Astrocyte (in vitro differentiated cells and primary cell): ENCODE measurements around the gene LRIG1. TPM values are rescaled to one million over a fixed set of nuclear protein-coding genes. Genes with fewer than 3 reads are reported as not detected.

ENCODE experiments used
- DNase-seq: peaks from one replicate; pipeline ENCODE4 v3.0.0-alpha.2; 2010; ENCODE audit warnings: low read depth
- FAIRE-seq: peaks from 2 replicates; lab custom pipeline; 2011; peaks lifted over from hg19 to GRCh38; lab: Jason Lieb, UNC
- H2AFZ ChIP-seq: 2 replicates; pipeline ENCODE4 v1.6.0; 2012; ENCODE audit warnings: low read depth, low read length, inconsistent platforms
- H3K27ac ChIP-seq: 2 replicates; pipeline ENCODE4 v1.5.1; 2011; ENCODE audit warnings: low read depth, low read length, inconsistent platforms
- H3K27me3 ChIP-seq: 2 replicates; pipeline ENCODE4 v1.6.0; 2011; ENCODE audit warnings: low read length, inconsistent platforms; ENCODE audit not compliant: insufficient read depth
- H3K36me3 ChIP-seq: 2 replicates; pipeline ENCODE4 v1.5.1; 2011; ENCODE audit warnings: low read length, inconsistent platforms; ENCODE audit not compliant: insufficient read depth
- H3K4me1 ChIP-seq: 2 replicates; pipeline ENCODE4 v1.5.1; 2011; ENCODE audit warnings: low read length, inconsistent platforms; ENCODE audit not compliant: insufficient read depth
- H3K4me2 ChIP-seq: 2 replicates; pipeline ENCODE4 v1.6.0; 2012; ENCODE audit warnings: low read length, inconsistent platforms
- H3K4me3 ChIP-seq: 2 replicates; pipeline ENCODE4 v1.5.1; 2011; ENCODE audit warnings: low read depth, mild to moderate bottlenecking, low read length, inconsistent platforms; ENCODE audit not compliant: insufficient read depth
- H3K79me2 ChIP-seq: 2 replicates; pipeline ENCODE4 v1.6.0; 2012; ENCODE audit warnings: mild to moderate bottlenecking, low read length, inconsistent platforms; ENCODE audit not compliant: insufficient read depth
- H3K9ac ChIP-seq: 2 replicates; pipeline ENCODE4 v1.6.0; 2012; ENCODE audit warnings: mild to moderate bottlenecking, low read length, inconsistent platforms
- H3K9me3 ChIP-seq: 2 replicates; pipeline ENCODE4 v1.5.1; 2012; ENCODE audit warnings: low read depth, mild to moderate bottlenecking, low read length, inconsistent platforms; ENCODE audit not compliant: insufficient read depth
- H4K20me1 ChIP-seq: 2 replicates; pipeline ENCODE4 v1.6.0; 2012; ENCODE audit warnings: low read length, inconsistent platforms; ENCODE audit not compliant: insufficient read depth
- H3K27ac Mint-ChIP-seq: one replicate; pipeline ENCODE4 v1.8.0; 2021; ENCODE audit warnings: mild to moderate bottlenecking, mixed read lengths; ENCODE audit not compliant: unreplicated experiment
- H3K27me3 Mint-ChIP-seq: one replicate; pipeline ENCODE4 v1.8.0; 2021; ENCODE audit warnings: low read depth, mixed read lengths; ENCODE audit not compliant: unreplicated experiment
- H3K36me3 Mint-ChIP-seq: one replicate; pipeline ENCODE4 v1.8.0; 2021; ENCODE audit warnings: low read depth, mixed read lengths; ENCODE audit not compliant: unreplicated experiment
- H3K4me1 Mint-ChIP-seq: one replicate; pipeline ENCODE4 v1.8.0; 2021; ENCODE audit warnings: low read depth, mixed read lengths; ENCODE audit not compliant: unreplicated experiment
- H3K4me3 Mint-ChIP-seq: one replicate; pipeline ENCODE4 v1.8.0; 2021; ENCODE audit warnings: mild to moderate bottlenecking, moderate library complexity, mixed read lengths; ENCODE audit not compliant: unreplicated experiment
- H3K9me3 Mint-ChIP-seq: one replicate; pipeline ENCODE4 v1.8.0; 2021; ENCODE audit warnings: mild to moderate bottlenecking, mixed read lengths; ENCODE audit not compliant: unreplicated experiment
- CTCF ChIP-seq: IDR thresholded peaks from 2 replicates; pipeline ENCODE4 v1.5.1; 2011; ENCODE audit warnings: low read depth, mild to moderate bottlenecking, inconsistent platforms, low read length, moderate library complexity; ENCODE audit not compliant: insufficient read depth
- EZH2 ChIP-seq: IDR thresholded peaks from 2 replicates; pipeline ENCODE4 v1.6.1; 2012; ENCODE audit warnings: mild to moderate bottlenecking, low read length, inconsistent platforms; ENCODE audit not compliant: insufficient read depth
- total RNA-seq: library from RNA; stranded (reverse); gene quantifications from 2 replicates; pipeline ENCODE4 v1.2.1, GENCODE V29; 2021

LRIG1 gene
- total RNA-seq, 1 donor from 2014 or later, result 39.7 TPM

GRCh38 chr3:66542153-66542552, 41.3 kb upstream of the LRIG1 start:
- Mint-ChIP-seq H3K9me3 (no peaks in the 10 kb centered on the region), H3K27me3 (no peaks in the 10 kb centered on the region), H3K36me3 (no peaks in the 10 kb centered on the region), H3K27ac (no peak overlapping the region), H3K4me3 (no peak overlapping the region), H3K4me1 (no peaks in the 10 kb centered on the region)
- Histone ChIP-seq H4K20me1 (no peaks in the 10 kb centered on the region), H3K4me1 (no peaks in the 10 kb centered on the region), H3K27ac (no peak overlapping the region), H3K9me3 (peaks cover 2% of the 10 kb centered on the region), H3K4me3 (no peak overlapping the region), H3K79me2 (no peaks in the 10 kb centered on the region), H3K27me3 (no peaks in the 10 kb centered on the region), H2AFZ (no peak overlapping the region), H3K9ac (no peak overlapping the region), H3K4me2 (no peak overlapping the region), H3K36me3 (no peaks in the 10 kb centered on the region)
- no peak for FAIRE-seq
- TF ChIP-seq CTCF (no peak), EZH2 (no peak)
- no peak for DNase-seq

GRCh38 chr3:66539466-66539989, 38.7 kb upstream of the LRIG1 start:
- Mint-ChIP-seq H3K9me3 (peaks cover under 1% of the 10 kb centered on the region), H3K27ac (no peak overlapping the region), H3K36me3 (no peaks in the 10 kb centered on the region), H3K27me3 (no peaks in the 10 kb centered on the region), H3K4me3 (no peak overlapping the region), H3K4me1 (no peaks in the 10 kb centered on the region)
- Histone ChIP-seq H3K36me3 (no peaks in the 10 kb centered on the region), H3K4me2 (no peak overlapping the region), H3K27me3 (no peaks in the 10 kb centered on the region), H2AFZ (no peak overlapping the region), H4K20me1 (no peaks in the 10 kb centered on the region), H3K9me3 (peaks cover 2% of the 10 kb centered on the region), H3K79me2 (no peaks in the 10 kb centered on the region), H3K4me3 (no peak overlapping the region), H3K9ac (no peak overlapping the region), H3K27ac (no peak overlapping the region), H3K4me1 (no peaks in the 10 kb centered on the region)
- TF ChIP-seq EZH2 (no peak), CTCF (no peak)
- DNase-seq (no peak), FAIRE-seq (no peak)

DNA sequence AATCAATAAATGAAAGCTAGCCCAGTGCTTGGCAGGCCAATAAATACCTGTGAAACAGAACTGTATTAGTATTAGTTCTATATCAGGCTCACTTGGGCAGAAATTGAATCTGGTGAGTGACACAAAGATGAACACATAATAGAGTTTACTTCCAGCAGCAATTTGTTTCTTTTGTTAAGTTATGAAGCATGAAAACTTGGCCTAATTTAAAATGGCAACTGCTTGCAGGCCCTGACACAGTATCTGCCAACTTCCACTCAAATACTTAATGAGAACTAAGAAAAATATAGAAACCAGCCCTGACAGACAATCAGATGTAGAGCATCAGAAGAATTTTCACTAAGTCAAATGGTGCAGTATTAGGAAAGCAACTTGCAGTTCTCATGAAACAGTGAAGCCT, 37.6 kb upstream of the LRIG1 start:
- Mint-ChIP-seq H3K4me3 (no peak overlapping the region), H3K27me3 (no peaks in the 10 kb centered on the region), H3K27ac (no peak overlapping the region), H3K9me3 (peaks cover 2% of the 10 kb centered on the region), H3K4me1 (no peaks in the 10 kb centered on the region), H3K36me3 (no peaks in the 10 kb centered on the region)
- H3K27ac ChIP-seq, result no peak overlapping the region
- H4K20me1 ChIP-seq, result no peaks in the 10 kb centered on the region
- no peaks in the 10 kb centered on the region for H3K79me2 ChIP-seq
- H2AFZ ChIP-seq, result no peak overlapping the region
- DNase-seq (no peak), FAIRE-seq (no peak)
- H3K9ac ChIP-seq, result no peak overlapping the region
- H3K4me1 ChIP-seq, result no peaks in the 10 kb centered on the region
- H3K4me2 ChIP-seq, result no peak overlapping the region
- no peaks in the 10 kb centered on the region for H3K36me3 ChIP-seq
- H3K4me3 ChIP-seq, result no peak overlapping the region
- TF ChIP-seq CTCF (no peak), EZH2 (no peak)
- H3K27me3 ChIP-seq, result no peaks in the 10 kb centered on the region
- no peaks in the 10 kb centered on the region for H3K9me3 ChIP-seq
